Ishikawa (cell line): ENCODE data around the gene RNF135.

Source experiments
- CEBPB ChIP-seq: IDR thresholded peaks from 2 replicates; pipeline ENCODE4 v1.6.1; 2012
- CREB1 ChIP-seq: IDR thresholded peaks from 2 replicates; pipeline ENCODE4 v1.6.1; 2012; ENCODE audit warnings: low read depth
- EGR1 ChIP-seq: IDR thresholded peaks from 2 replicates; pipeline ENCODE4 v1.6.1; 2012
- EP300 ChIP-seq: IDR thresholded peaks from 2 replicates; pipeline ENCODE4 v1.6.1; 2012; ENCODE audit warnings: borderline replicate concordance
- FOXM1 ChIP-seq: IDR thresholded peaks from 2 replicates; pipeline ENCODE4 v1.6.1; 2012; ENCODE audit warnings: low read depth, borderline replicate concordance
- MAX ChIP-seq: IDR thresholded peaks from 2 replicates; pipeline ENCODE4 v1.6.1; 2012
- NFIC ChIP-seq: IDR thresholded peaks from 2 replicates; pipeline ENCODE4 v1.6.1; 2012
- RAD21 ChIP-seq: IDR thresholded peaks from 2 replicates; pipeline ENCODE4 v1.6.1; 2012; ENCODE audit warnings: low read depth
- TAF1 ChIP-seq: IDR thresholded peaks from 2 replicates; pipeline ENCODE4 v1.6.1; 2012; ENCODE audit warnings: low read depth, mild to moderate bottlenecking
- TCF12 ChIP-seq: IDR thresholded peaks from 2 replicates; pipeline ENCODE4 v1.6.1; 2012; ENCODE audit warnings: low read depth
- TEAD4 ChIP-seq: IDR thresholded peaks from 2 replicates; pipeline ENCODE4 v1.6.1; 2012
- USF1 ChIP-seq: IDR thresholded peaks from 2 replicates; pipeline ENCODE4 v1.6.1; 2012
- YY1 ChIP-seq: IDR thresholded peaks from 2 replicates; pipeline ENCODE4 v1.6.1; 2012; ENCODE audit warnings: low read depth
- ZBTB7A ChIP-seq: IDR thresholded peaks from 2 replicates; pipeline ENCODE4 v1.6.1; 2012; ENCODE audit warnings: low read depth
- TF ChIP-seq, protein P1 (sequence below): IDR thresholded peaks from 2 replicates; pipeline ENCODE4 v1.6.1; 2012; ENCODE audit warnings: low read depth, mild to moderate bottlenecking

The RNF135 gene

GRCh38 chr17:30928584-30928983 lies 42.3 kb upstream of the RNF135 start:
- no peak for TF ChIP-seq MAX
- TF ChIP-seq CEBPB: no peak
- TF ChIP-seq EGR1: no peak
- no peak for TF ChIP-seq ZBTB7A
- no peak for TF ChIP-seq TAF1
- TF ChIP-seq TCF12: no peak
- TF ChIP-seq USF1: no peak
- TF ChIP-seq, protein P1, sequence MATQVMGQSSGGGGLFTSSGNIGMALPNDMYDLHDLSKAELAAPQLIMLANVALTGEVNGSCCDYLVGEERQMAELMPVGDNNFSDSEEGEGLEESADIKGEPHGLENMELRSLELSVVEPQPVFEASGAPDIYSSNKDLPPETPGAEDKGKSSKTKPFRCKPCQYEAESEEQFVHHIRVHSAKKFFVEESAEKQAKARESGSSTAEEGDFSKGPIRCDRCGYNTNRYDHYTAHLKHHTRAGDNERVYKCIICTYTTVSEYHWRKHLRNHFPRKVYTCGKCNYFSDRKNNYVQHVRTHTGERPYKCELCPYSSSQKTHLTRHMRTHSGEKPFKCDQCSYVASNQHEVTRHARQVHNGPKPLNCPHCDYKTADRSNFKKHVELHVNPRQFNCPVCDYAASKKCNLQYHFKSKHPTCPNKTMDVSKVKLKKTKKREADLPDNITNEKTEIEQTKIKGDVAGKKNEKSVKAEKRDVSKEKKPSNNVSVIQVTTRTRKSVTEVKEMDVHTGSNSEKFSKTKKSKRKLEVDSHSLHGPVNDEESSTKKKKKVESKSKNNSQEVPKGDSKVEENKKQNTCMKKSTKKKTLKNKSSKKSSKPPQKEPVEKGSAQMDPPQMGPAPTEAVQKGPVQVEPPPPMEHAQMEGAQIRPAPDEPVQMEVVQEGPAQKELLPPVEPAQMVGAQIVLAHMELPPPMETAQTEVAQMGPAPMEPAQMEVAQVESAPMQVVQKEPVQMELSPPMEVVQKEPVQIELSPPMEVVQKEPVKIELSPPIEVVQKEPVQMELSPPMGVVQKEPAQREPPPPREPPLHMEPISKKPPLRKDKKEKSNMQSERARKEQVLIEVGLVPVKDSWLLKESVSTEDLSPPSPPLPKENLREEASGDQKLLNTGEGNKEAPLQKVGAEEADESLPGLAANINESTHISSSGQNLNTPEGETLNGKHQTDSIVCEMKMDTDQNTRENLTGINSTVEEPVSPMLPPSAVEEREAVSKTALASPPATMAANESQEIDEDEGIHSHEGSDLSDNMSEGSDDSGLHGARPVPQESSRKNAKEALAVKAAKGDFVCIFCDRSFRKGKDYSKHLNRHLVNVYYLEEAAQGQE: no peak
- TF ChIP-seq EP300: no peak
- TF ChIP-seq NFIC: no peak
- TF ChIP-seq YY1: no peak
- no peak for TF ChIP-seq TEAD4
- no peak for TF ChIP-seq FOXM1
- no peak for TF ChIP-seq RAD21
- no peak for TF ChIP-seq CREB1

DNA sequence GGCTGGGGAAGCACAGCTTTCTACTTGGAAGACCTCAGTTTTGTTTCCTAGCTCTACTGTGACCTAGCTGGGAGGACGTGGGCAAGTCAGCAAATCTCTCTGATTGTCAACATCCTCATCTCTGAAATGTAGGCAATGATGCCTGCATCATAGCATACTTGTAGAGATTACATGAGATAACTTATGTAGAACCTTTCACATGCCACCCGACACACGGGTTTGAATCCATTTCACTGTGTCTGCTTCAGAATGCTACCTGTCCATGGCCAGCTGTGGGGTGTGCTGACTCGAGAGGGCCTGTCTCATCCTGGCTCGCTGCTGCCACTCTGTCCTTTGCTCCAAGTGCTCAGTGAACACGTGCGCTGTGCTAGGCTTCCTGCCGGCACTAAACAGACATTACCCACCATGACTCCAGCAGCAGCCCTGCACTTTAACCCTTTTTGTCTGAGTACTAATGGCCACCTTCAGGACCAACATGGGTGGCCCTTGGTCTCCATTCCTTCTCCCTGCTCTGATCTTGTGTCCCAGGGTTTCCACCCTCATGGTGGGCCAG lies 41.7 kb upstream of the RNF135 start:
- no peak for TF ChIP-seq CEBPB
- TF ChIP-seq YY1: no peak
- no peak for TF ChIP-seq CREB1
- no peak for TF ChIP-seq TCF12

- TF ChIP-seq FOXM1: no peak
- TF ChIP-seq TCF12: no peak
- no peak for TF ChIP-seq CREB1
- TF ChIP-seq, protein P1: no peak
- no peak for TF ChIP-seq RAD21
- no peak for TF ChIP-seq EP300
- no peak for TF ChIP-seq TEAD4
- no peak for TF ChIP-seq MAX
- no peak for TF ChIP-seq EGR1
- TF ChIP-seq NFIC: no peak
- no peak for TF ChIP-seq ZBTB7A
Measured at GRCh38 chr17:30930495-30930894, 40.3 kb upstream of the RNF135 start.

DNA sequence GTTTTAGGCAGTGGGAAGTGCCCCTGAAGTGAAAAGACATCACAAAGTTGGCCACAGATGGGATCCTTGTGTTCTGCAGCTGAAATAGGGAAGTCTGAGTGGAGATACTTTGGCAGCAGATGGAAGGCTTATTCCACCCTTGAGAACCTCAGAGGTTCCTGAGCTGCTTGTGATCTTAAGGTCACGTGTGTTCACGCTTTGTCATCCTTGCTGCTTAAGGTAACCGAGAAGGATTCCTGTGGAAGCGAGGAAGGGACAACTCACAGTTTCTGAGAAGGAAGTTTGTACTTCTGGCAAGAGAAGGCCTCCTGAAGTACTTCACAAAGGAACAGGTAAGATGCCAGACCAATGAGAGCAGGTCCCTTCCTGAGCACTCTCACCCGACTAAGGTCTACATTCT lies 36.9 kb upstream of the RNF135 start:
- TF ChIP-seq RAD21: no peak
- TF ChIP-seq NFIC: no peak
- no peak for TF ChIP-seq ZBTB7A
- TF ChIP-seq EP300: no peak
- no peak for TF ChIP-seq FOXM1
- TF ChIP-seq YY1: no peak
- no peak for TF ChIP-seq USF1
- TF ChIP-seq CEBPB: no peak
- TF ChIP-seq CREB1: no peak
- no peak for TF ChIP-seq MAX
- no peak for TF ChIP-seq TCF12
- no peak for TF ChIP-seq EGR1
- no peak for TF ChIP-seq TAF1
- no peak for TF ChIP-seq TEAD4

- no peak for TF ChIP-seq MAX
- TF ChIP-seq NFIC: no peak
- no peak for TF ChIP-seq USF1
- TF ChIP-seq EP300: no peak
- no peak for TF ChIP-seq TAF1
- TF ChIP-seq, protein P1: no peak
- no peak for TF ChIP-seq TCF12
- TF ChIP-seq RAD21: no peak
- no peak for TF ChIP-seq FOXM1
- TF ChIP-seq TEAD4: no peak
- TF ChIP-seq EGR1: no peak
- no peak for TF ChIP-seq ZBTB7A
Measured at GRCh38 chr17:30939051-30939689, 31.7 kb upstream of the RNF135 start.
